ENCODE data around the gene MYLK4.

DNA sequence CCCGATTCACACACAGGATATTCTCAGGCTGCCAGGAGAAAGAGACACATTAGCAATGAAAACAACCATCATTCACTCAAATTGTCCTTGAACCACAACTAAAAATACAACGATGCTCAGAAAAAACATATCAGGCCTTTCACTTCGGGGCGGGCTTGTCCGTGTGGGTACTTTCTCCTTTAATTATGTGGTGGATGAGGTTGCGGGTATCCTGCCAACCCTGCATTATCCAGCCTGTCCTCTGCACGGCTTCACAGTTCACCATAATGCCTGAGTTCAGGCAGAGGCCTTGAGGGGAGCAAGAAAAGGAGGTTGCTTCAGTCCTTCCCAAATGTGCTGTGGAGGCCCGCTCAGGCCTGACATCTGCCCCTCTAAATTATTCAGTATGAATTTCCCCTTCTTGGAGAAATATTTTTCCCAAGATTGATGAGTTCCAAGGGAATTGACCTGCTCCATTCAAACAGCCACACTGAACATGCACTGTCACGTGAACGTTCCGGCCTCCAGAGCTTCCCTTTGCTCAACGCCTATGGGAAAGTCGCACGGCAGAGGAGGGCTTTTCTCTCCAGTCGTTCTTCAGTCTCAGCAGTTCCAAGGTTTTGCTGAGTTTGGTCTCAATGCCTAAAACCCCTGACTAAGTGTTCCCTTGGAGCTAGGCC, 70.3 kb downstream of the MYLK4 start:
- TF ChIP-seq CTCF (IDR thresholded peaks at IDR 0.05; ENCODE audit: low read depth, low read length, poor library complexity, severe bottlenecking) (no peak), EZH2phosphoT487 (IDR thresholded peaks at IDR 0.05; ENCODE audit: borderline replicate concordance, low read length) (no peak)
